Epithelial cell of prostate (primary cell): ENCODE data around the gene OR51A7.
"Not testable (repeated sequence)": the region's sequence is repeated elsewhere in the genome, so short reads cannot be mapped to it uniquely, and the experiment has no call there.

Experiments
- DNase-seq: peaks from one replicate; pipeline ENCODE4 v3.0.0-alpha.2; 2011; ENCODE audit warnings: low read depth, low spot score
- H3K27ac ChIP-seq: fragments of 450-650 bp; 2 replicates; pipeline ENCODE4 v1.5.1; 2017; ENCODE audit warnings: mild to moderate bottlenecking

OR51A7 gene

GRCh38 chr11:4936745-4937144, 33.2 kb downstream of the OR51A7 start:
- no peak overlapping the region for H3K27ac ChIP-seq
- no peak for DNase-seq

DNA sequence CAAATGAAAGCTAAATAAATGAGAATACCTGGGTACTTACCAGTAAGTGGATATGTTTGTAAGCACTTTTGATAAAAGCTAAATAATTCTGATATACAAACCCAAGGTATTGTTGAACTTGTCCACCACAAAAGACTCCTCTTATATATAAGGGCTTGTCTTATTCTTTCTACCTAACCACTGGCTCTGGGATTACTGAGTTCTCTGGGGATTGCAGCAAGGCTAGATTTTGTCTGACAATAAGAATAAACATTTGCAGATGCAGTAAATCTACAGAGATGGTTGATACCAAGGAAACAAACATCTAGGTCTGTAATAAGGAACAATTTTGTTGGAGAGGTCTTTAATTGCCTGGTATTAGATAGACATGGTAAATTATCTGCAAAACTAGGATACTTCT, 43.9 kb downstream of the OR51A7 start, which contains the start of gene OR51A4:
OR51A4 (minus strand) TSS at position 101 of the 400 bp plus-strand sequence. CDS start 505 bp downstream, outside the sequence.
- DNase-seq, result no peak
- no peak within 1 kb of the TSS for H3K27ac ChIP-seq

- not testable (repeated sequence) for H3K27ac ChIP-seq
Measured at GRCh38 chr11:4955613-4956012, 52.0 kb downstream of the OR51A7 start, which contains the start of gene OR51A2. OR51A2 (minus strand) TSS chr11:4955713; CDS start chr11:4955713, 0 bp downstream.

DNA sequence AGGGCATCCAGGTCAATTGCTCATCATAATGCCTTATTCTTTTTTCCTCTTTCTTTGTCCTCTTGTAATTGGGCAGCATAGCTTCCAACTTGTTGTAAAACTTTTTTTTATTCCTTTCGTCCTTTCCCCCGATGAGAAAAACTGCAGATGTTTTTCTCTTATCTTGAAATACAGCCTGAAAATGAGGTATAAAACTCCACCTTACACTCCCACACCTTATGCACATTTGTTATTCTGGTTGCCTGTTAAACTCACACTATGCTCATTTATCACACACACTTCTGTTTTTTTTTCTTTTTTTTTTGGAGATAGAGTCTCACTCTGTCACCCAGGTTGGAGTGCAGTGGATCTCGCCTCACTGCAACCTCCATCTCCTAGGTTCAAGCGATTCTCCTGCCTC, 53.8 kb downstream of the OR51A7 start:
- no peak for DNase-seq
- H3K27ac ChIP-seq, result no peak overlapping the region

More at GRCh38 chr11:4955613-4956012, 52.0 kb downstream of the OR51A7 start, which contains the start of gene OR51A2:
- not testable (repeated sequence) for DNase-seq
